HG02870 (cell line): ENCODE data around the gene KL.

Experiments used
- ATAC-seq: cut with Tn5 transposase; IDR thresholded peaks from one replicate; pipeline ENCODE4 v1.9.1; 2021; ENCODE audit warnings: mild to moderate bottlenecking, moderate library complexity; ENCODE audit not compliant: unreplicated experiment

Gene KL

DNA sequence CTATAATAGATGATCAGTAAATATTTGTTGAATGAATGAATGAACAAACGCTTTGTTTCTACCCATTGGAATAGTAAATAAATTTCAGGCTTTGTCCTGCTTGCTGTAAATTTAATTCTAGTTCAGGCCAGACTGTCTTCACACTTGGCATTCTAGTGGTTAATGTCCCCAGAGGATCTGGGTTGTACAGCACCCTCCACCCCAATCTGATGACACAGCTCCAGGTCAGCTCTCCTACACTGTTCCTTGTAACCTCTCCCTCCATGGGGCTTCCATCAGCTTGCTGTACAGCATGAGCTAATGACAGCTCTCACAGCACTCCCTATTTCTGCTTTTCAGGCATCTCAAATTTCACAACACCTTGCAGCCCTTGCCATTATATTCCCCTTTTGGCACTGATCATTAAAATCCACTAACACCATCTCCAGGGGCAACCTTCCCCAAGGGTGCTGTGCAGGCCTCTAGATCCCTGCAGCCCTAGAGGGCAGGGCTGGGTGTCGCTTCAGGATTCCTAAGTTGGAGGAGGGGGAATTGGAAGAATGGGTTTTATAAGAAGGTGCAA is 12.7 kb upstream of the KL start:
- no peak for ATAC-seq

DNA sequence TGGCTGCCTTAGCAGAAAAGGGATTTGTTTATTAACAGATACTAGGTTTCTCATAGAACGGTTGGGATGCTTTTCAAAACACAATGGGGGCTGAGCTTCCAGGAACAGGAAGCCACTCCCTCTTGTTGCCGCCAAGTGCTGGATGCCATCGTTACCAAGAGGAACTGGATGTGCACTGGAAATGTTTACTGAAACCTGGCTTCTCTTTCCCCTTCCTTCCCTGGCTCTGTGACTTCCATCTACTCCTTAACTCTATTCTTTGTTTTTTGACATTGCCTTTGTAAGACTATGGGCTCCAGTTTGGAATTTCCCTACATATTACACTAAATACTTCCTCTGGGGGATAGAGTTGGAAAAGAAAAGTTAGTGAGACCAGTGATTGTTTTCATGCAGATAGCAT is 11.7 kb upstream of the KL start:
- no peak for ATAC-seq

DNA sequence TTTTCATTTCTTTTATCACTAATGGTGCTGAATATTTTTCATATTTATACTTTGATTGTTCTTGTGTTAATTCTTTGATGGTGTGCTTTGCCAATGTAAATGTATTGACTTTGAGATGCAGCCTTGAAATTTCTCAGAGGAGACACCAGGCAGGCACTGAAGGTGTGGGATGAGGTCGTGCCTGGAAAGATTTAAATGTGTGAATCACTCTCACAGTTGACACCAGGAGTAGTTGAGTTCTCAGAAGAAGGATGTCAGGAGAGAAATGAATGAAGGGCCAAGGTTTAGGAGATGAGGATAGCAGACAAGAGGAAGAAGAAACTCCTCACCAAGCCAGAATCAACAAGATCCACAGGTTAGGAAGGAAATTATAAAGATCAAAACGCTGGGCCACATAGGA is 10.1 kb upstream of the KL start:
- ATAC-seq: no peak

DNA sequence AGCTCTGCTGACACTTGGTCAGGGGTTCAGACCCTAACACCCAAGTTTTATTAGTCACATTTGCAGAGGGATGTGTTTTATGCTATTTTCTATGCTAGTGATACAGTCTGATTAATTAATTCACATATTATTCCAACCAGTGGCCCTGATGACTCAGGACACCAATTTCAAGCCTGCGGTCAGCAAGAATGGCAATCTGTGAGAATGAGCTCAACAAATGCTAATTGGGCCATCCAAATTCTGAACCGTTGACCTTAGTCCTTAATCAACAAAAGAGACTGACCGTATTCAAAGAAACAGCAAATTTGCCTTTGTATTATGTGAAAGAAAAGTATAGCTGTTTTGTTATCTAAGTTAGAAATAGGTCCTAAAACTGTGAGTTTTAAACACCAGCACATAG is 9.6 kb upstream of the KL start:
- ATAC-seq: no peak

DNA sequence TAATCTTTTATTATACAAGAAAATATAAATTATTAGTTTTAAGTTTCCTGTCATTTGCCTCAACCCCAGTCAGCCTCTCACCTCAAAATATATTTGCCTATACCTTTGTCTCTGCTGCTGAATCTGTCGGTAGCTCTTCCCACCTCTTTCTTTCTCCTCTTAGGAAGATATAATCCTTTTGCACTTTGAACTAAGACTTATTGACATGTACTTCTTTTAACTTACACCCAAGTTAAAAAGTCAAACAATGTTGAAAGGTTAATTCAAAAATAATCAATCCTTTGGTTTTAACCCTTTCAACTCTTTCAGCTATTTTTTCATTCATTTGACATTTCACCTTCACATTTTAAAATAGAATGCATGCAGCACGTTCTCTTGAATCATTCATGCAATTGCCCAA is 9.0 kb upstream of the KL start:
- no peak for ATAC-seq

DNA sequence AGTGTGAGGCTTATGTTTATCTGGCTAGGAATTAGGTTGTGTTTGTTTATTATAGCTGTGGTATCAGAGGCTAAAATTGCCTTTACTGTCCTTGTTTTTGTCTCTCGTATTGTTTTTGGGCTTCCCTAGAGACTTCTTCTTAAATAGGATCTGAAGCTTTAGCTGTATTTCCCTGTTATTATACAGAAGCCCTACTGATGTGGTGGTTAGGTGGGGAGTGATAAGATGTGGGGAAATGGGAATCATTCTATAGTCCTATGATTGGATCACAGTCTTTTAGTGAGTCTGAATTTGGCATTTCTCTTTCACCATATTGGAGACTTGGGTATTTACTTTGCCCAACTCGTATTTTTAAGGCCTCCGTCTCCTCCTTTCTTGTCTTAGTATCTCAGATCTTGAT is 8.3 kb upstream of the KL start:
- no peak for ATAC-seq

DNA sequence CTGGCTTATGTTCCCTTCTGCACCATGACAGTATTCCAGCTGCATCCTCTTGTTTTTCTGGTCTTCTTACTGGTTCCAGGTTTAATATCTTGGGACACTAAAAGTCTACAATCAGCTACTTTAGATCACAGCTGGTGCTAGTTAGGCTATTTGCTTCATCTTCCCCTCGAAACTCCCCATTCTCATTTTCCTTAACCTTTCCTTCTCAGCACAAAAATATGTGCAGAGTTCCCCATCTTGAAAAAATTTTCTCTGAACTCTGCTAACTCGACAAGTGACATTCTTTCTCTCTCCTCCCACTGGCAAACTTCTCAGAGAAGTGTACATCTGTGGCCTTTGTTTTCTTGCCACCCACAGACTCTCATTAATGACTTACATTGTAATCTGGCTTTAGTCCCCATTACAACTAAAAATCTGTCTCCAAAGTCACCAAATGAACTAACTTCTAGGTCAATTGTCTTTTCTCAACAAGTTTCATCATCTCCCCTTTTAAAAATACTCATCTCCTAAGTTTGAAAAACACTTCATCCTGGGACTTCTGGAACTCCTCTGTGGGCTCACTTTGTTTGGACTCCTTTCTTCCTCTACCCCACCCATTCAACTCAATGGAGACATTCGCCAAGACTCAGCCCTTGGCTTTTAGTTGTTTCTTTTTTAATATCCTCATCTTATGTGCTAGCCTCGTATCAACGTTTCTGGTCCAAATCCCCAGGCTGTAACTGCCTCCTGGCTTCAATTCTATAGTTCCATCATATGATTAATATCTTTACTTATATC is 7.1 kb upstream of the KL start:
- ATAC-seq: no peak

DNA sequence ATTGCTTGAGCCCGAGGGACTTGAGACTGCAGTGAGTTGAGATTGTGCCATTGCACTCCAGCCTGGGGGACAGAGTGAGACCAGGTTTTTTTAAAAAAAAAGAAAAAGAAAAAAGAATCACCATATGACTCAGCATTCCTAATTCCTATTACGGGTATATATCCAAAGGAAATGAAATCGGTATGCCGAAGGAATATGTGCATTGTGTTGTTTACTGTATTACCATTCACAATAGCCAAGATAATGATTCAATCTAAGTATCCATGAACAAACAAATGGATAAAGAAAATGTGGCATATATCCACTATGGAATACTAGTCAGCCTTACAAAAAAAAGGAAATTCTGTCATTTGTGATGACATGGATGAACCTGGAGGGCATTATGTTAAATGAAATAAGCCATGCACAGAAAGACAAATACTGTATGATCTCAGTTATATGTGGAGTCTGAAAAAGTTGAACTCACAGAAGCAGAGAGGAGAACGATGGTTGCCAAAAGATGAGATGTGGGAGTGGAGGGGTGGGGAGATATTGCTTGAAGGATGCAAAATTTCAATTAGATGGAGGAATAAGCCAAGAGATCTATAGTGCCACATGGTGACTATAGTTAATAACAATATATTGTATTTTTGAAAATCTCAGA is 4.3 kb upstream of the KL start:
- no peak for ATAC-seq

DNA sequence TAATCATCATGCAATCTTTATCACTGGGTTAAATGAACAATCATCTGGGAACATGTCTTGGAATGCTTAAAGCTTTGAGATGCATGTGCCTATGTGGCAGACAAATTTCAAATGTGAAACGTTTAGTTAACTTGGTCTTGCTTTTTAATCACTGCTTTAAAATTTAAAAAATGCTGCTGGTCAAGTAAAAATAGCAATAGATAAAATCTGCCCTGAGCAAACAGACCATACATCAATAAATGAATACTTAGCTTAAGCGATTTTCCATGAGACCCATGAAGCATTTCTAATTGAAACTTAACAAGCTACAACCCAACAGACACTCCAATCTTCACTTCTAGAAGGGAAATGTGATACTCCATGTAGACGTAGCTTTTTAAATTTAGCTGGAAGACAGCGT is 1.9 kb upstream of the KL start:
- no peak for ATAC-seq

DNA sequence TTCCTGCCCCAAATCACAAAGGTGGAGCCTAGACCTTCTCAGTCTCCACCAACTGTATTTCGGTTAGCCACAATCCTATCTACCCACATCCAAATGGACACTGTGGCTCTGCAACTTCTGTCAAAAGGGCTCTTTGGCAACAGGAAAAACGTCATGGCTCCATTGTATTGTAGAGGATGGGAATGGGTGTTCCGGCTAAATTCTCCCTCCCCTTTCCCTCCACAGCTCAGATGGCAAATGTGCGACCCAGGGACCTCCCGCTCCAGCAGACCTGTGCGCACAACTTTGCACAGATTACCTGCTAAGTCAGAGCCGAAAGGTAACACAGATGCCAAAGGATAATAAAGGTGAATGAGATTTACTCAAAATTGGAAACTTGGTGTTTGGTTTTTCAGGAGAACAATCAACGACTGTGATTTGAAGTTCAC is 968 bp upstream of the KL start:
- ATAC-seq: no peak

DNA sequence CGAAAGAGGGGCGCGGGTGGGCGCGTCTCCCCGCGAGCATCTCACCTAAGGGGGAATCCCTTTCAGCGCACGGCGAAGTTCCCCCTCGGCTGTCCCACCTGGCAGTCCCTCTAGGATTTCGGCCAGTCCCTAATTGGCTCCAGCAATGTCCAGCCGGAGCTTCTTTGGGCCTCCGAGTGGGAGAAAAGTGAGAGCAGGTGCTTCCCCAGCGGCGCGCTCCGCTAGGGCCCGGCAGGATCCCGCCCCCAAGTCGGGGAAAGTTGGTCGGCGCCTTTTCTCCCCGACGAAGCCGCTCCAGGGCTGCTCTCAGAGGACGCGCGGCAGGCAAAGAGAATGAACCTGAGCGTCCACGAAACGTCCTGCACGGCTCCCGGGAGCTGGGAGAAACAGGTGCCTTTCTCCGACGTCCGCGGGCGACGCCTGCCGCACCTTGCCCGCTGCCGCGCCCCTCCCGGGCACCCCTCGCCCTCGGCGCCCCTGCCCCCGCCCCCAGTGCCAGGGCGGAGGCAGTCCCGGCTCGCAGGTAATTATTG is 366 bp upstream of the KL start:
- no peak for ATAC-seq

DNA sequence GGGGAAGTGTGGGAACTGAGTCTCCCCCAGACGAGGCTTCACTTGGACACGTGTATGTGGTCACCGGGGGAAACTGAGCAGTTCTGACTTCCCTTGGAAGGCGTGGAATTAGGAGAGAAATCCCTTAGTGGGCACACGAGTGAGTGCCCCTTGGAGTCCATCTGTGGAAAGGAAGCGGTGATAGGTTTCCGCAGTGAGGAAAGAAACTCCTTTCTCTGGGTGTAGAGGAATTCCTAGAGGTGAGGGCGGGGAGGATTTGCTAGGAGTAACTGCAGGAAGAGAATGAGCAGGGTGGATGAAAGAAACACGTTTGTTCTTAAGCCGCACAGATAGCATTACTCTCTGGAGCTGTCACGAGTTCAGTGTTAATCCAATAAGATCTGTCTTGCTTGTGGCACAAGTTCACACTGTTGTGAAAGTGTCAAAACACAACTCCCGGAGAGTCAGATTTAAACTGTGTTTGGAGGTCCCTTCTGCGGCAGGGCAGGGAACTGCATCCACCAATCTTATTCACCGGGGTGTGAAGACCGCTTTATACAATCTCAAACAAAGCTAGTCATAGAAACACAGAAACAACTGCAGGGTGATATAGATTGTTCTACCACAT is 1.2 kb downstream of the KL start:
- ATAC-seq: peak; percentile 70

DNA sequence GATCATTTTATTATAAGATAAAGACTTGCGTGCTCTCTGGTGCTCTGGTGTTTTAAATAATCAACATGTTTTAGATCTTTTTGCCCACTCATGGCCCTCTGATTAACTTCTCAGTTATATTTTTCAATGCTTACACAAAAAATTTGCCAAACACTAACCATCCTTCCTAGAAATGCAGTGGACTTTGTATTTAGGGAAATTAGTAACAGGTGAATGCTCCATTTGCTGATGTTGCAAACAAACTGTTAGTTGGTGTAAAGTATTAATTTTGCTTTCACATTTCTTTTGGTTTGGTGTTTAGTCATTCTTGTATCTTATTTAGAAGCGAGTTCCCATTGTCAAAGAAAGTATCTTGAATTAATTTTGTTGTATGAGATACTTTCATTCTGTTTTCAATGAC is 2.7 kb downstream of the KL start:
- no peak for ATAC-seq

DNA sequence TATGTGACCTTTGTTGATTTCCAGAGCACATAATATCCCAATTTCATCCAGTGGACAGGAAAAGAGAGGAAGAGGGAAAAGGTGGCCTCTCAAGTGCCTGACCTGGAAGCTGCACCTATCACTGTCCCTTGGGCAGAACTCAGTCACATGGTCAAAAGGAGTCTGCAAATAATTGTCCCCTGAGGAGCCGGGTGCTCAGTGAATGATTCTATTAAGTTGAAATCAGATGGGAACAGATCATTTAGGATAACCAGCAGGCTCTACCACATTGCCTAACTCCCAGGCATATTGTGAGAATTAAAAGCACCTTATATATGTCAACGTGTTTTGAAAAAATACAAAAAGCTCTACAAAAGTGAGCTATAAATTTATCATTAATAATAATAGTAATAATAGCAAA is 6.8 kb downstream of the KL start:
- ATAC-seq: no peak

DNA sequence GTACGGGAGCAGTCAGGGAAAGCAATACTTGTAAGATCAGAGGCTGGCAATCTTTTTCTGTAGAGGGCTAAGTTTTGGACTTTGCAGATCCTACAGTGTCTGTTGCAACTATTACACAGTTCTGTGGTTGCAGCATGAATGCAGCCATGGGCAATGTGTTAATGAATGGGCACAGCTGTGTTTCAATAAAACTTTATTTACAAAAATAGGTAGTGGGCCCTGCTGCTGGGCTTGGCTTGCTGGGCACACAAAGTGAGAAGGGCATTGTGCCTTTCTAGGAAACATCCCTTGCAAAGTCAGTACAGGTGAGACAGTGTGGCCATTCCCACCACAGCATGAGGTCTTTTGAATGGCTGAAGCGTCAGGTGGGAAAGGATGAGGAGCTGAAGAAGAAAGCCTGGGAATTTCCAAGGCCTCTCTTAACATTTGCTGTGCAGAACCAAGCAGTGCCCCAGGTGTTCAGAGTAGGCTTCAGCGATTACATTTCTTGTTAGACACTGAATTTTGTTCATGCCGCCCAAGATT is 9.1 kb downstream of the KL start:
- ATAC-seq: no peak

DNA sequence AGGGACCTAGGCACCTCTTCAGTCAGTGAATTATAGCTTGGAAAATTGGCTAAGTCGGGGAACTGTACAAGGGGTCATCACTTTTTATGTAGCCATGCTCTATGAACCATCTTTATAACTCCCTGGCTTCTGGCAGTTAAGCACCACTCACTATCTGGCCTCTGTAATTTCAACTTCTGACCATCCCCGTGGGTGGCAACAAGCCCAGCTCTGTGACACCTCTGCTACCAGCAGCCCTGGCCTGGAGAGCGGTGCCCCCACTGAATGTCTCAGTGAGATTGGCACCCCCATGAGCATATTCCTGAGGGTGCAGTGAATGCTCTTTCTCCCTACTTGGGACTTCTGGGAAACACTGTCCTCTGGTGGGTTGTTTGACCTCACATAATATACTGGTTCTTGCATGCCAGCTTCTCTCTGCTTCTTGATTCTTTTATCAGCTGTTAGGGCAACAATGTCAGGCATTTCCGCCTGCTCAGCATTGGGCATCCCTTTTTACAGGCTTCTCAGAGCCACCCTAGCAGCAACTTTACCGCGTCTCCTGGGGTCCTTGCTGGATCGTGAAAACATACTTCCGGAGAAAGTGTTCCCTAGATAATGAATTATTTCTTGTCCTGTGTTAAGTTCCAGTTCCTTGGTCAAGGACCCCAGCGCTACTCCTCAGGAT is 10.4 kb downstream of the KL start:
- no peak for ATAC-seq

DNA sequence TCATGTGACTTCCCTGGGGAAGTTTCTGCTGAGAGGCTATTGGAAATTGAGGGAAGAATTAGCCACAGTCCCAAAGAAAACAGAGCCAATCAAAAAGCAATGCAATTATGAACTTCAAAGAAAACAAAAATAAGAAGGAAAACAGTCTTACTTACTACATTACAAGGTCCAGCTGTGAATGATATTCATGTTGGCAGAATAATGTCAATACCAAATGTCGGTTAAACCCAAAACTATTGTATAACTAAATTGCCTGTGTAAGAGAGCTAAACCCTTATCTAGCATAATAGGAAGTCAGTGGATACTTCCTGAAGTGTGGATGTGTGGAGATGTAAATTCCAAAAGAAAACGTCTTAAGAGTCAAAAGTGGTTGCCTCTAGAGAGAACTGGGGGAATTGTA is 12.4 kb downstream of the KL start:
- ATAC-seq: no peak

DNA sequence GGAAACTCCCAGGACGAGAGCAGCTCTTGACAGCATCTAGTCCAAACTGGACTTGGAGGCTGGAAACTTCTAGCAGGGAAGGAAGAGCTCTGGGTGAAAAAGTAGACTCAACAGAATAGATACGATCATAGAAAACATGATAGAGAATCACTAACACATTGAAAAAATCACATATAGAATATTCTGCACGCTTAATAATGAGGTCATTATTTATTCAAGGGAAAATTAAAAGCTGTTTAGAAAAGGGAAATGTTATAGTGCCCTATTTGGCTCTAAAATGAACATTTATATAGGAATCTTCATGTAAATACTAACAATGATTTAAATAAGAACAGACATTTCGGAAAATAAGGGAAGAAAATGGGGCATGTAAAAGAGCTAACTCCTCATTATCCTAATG is 15.1 kb downstream of the KL start:
- no peak for ATAC-seq

DNA sequence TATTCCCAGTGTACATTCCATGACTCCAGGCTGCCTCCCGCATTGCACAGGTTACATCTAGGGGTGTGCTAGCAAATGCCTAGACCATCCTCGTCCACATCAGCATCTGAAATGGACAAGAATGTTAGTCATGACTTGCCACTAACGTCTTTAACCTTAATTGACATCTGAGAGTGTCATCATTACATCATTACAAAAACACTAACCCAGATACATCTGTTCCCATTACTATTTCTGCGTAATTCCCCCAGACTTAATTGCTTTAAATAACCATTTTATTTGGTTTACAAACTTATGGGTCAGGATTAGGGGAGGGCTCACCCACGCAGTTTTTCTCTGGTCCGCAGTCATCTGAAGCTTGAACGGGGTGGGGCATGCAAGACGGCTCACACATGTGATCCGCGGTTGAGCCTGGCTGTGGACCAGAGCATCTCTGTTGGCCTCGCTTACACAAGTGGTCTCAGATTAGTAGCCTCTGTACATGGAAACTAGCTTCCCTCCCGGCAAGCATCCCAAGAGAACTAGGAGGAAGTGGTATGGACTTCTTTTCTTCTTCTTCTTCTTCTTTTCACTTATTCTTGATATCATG is 15.9 kb downstream of the KL start:
- no peak for ATAC-seq

DNA sequence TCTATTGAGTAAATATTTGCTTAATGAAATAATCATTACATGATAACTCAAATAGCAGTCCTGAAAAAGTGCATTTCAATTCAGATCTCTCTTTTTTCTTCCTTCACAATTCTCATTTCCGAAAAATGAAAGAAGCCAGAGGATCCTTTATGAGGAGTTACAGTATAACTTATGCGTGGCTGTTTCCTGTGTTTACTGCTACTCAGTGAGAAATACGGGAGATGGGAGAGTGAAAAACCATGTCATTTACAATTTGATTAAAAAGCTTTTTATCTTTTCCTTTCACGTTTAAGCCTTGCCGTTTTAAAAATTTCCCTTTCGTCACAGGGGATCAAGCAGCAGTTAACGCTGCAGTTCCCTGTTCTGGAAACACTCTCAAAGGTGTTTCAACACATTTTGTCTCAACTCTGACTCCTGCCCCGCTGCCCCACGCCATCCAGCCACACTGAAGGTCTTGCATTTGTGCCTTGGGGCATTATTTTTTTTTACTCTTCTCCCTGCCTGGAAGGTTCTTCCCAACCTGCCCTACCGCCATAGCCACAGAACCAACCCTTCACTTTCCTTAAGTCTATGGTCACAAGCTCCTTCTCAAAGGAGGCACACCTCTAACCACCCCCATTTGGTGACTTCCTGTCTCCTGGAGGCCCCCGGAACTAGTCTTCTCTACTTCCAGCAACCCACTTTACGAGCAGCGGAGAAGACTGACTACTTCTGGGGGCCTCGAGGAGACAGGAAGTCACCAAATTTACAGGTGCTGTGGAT is 17.0 kb downstream of the KL start:
- peak; percentile 96 for ATAC-seq
